GM23338 (cell line): ENCODE data around the gene NRDE2.

Experiments used
- CREB1 ChIP-seq: fragments of 250-450 bp; sonication (Bioruptor Pico); IDR thresholded peaks from 2 replicates; pipeline ENCODE4 v1.5.0; 2020; ENCODE audit warnings: low read depth, mild to moderate bottlenecking, moderate library complexity
- EZH2 ChIP-seq: fragments of 200-600 bp; sonication (generic); IDR thresholded peaks from one replicate; pipeline ENCODE4 v1.8.0; 2017; ENCODE audit warnings: antibody characterized with exemption, mild to moderate bottlenecking, low read depth; ENCODE audit not compliant: unreplicated experiment
- EZH2phosphoT487 ChIP-seq: fragments of 200-600 bp; sonication (generic); IDR thresholded peaks from one replicate; pipeline ENCODE4 v1.8.1; 2018; ENCODE audit warnings: antibody characterized with exemption; ENCODE audit not compliant: unreplicated experiment
- JUNB ChIP-seq: IDR thresholded peaks from one replicate; pipeline ENCODE4 v1.6.1; 2016; ENCODE audit warnings: antibody characterized with exemption; ENCODE audit not compliant: unreplicated experiment
- POLR2AphosphoS5 ChIP-seq: IDR thresholded peaks from 2 replicates; pipeline ENCODE4 v1.6.1; 2016; ENCODE audit warnings: antibody characterized with exemption, low read depth
- REST ChIP-seq: IDR thresholded peaks from one replicate; pipeline ENCODE4 v1.6.1; 2018; ENCODE audit warnings: antibody characterized with exemption; ENCODE audit not compliant: unreplicated experiment
- TF ChIP-seq, protein P1 (sequence below), 2 experiments: fragments of 200-600 bp in 1 of 2; sonication (generic) in 1 of 2; conservative IDR thresholded peaks; 2 replicates each; pipeline versions ENCODE4 v1.5.1 to v1.6.1; 2016 to 2017; ENCODE audit warnings: antibody characterized with exemption in 2 of 2, low read depth in 2 of 2, mild to moderate bottlenecking in 2 of 2, moderate library complexity in 1 of 2
- TF ChIP-seq, protein P2 (sequence below): IDR thresholded peaks from 2 replicates; pipeline ENCODE4 v1.6.1; 2016; ENCODE audit warnings: antibody characterized with exemption

DNA sequence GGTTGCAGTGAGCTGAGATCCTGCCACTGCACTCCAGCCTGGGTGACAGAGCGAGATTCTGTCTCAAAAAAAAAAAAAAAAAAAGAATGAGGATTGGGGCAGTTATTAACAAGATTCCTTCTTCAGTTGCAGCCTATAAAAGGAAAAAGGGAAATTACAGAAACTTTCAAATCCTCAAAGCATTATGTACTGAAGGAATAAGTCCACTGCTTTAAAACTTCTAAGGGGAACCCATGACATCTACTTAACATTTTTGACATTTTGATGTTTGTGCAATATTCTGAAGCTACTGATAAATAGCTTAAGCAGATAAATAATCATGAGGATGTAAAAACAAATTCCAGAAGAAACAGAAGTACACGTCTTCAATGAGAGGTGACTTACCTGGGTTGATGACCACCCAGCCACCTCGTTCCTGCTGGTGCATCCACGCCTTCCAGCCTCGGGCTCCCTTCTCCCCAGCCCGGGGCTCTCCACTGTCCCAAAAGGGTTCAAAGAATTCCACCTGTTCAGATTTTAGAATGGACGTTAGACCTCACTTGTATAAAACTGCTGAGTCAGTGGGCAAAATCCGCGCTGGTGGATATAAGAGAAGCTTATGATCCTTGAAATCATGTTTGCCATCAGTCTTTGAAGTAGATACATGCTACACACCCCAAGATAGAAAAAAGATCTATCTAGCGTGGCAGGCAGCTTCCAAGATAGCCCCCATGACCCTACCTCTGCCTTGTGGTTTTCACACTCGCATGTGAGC lies 33.7 kb downstream of the NRDE2 start:
- no peak for TF ChIP-seq EZH2
- no peak for TF ChIP-seq EZH2phosphoT487
- TF ChIP-seq REST: no peak
- TF ChIP-seq, protein P1, sequence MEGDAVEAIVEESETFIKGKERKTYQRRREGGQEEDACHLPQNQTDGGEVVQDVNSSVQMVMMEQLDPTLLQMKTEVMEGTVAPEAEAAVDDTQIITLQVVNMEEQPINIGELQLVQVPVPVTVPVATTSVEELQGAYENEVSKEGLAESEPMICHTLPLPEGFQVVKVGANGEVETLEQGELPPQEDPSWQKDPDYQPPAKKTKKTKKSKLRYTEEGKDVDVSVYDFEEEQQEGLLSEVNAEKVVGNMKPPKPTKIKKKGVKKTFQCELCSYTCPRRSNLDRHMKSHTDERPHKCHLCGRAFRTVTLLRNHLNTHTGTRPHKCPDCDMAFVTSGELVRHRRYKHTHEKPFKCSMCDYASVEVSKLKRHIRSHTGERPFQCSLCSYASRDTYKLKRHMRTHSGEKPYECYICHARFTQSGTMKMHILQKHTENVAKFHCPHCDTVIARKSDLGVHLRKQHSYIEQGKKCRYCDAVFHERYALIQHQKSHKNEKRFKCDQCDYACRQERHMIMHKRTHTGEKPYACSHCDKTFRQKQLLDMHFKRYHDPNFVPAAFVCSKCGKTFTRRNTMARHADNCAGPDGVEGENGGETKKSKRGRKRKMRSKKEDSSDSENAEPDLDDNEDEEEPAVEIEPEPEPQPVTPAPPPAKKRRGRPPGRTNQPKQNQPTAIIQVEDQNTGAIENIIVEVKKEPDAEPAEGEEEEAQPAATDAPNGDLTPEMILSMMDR (conservative IDR thresholded peaks at IDR 0.05; ENCODE audit: low read depth in 2 of 2): no peak
- no peak for TF ChIP-seq CREB1 (CRISPR knock-in tag)
- TF ChIP-seq POLR2AphosphoS5: no peak
- TF ChIP-seq, protein P2, sequence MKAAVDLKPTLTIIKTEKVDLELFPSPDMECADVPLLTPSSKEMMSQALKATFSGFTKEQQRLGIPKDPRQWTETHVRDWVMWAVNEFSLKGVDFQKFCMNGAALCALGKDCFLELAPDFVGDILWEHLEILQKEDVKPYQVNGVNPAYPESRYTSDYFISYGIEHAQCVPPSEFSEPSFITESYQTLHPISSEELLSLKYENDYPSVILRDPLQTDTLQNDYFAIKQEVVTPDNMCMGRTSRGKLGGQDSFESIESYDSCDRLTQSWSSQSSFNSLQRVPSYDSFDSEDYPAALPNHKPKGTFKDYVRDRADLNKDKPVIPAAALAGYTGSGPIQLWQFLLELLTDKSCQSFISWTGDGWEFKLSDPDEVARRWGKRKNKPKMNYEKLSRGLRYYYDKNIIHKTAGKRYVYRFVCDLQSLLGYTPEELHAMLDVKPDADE: no peak
- TF ChIP-seq JUNB: no peak
